ENCODE results near the gene MAPK10.

Gene MAPK10

GRCh38 chr4:86388252-86388651, 28.4 kb upstream of the MAPK10 start:
- peak; percentile 79 for DNase-seq (ENCODE audit: low read depth)
- TF ChIP-seq CTCF (IDR thresholded peaks at IDR 0.05; ENCODE audit: control insufficient read depth, extremely low read depth, insufficient read depth), result no peak
- no peak overlapping the region for H3K4me3 ChIP-seq (ENCODE audit: low read depth, low read length)

- no peak for DNase-seq (ENCODE audit: low read depth)
- H3K4me3 ChIP-seq (ENCODE audit: low read depth, low read length), result no peak overlapping the region
- TF ChIP-seq CTCF (IDR thresholded peaks at IDR 0.05; ENCODE audit: control insufficient read depth, extremely low read depth, insufficient read depth), result no peak
Measured at GRCh38 chr4:86386817-86387415, 27.1 kb upstream of the MAPK10 start.

GRCh38 chr4:86386201-86386600, 26.3 kb upstream of the MAPK10 start:
- H3K4me3 ChIP-seq (ENCODE audit: low read depth, low read length), result no peak overlapping the region
- DNase-seq (ENCODE audit: low read depth), result no peak
- TF ChIP-seq CTCF (IDR thresholded peaks at IDR 0.05; ENCODE audit: control insufficient read depth, extremely low read depth, insufficient read depth), result no peak

- no peak overlapping the region for H3K4me3 ChIP-seq (ENCODE audit: low read depth, low read length)
- TF ChIP-seq CTCF (IDR thresholded peaks at IDR 0.05; ENCODE audit: control insufficient read depth, extremely low read depth, insufficient read depth), result no peak
- DNase-seq (ENCODE audit: low read depth), result no peak
Measured at GRCh38 chr4:86381431-86381830, 21.6 kb upstream of the MAPK10 start.

GRCh38 chr4:86380181-86380724, 20.4 kb upstream of the MAPK10 start:
- no peak overlapping the region for H3K4me3 ChIP-seq (ENCODE audit: low read depth, low read length)
- DNase-seq (ENCODE audit: low read depth), result no peak
- no peak for TF ChIP-seq CTCF (IDR thresholded peaks at IDR 0.05; ENCODE audit: control insufficient read depth, extremely low read depth, insufficient read depth)

- DNase-seq (ENCODE audit: low read depth), result no peak
Measured at GRCh38 chr4:86376850-86377249, 17.0 kb upstream of the MAPK10 start.

More at GRCh38 chr4:86376850-86377249, 17.0 kb upstream of the MAPK10 start:
- TF ChIP-seq CTCF (IDR thresholded peaks at IDR 0.05; ENCODE audit: control insufficient read depth, extremely low read depth, insufficient read depth), result no peak
- no peak overlapping the region for H3K4me3 ChIP-seq (ENCODE audit: low read depth, low read length)

Measured in LNCaP clone FGC (cell line).